DMS114 treated with DMSO at 0.1 percent for 48 hours (cell line): Measurements from ENCODE around the gene FGF12.
A peak's percentile ranks its signal among the peaks of the same experiment; 100 is the strongest.

Source experiments
- DNase-seq: peaks from one replicate; lab custom pipeline; 2025; ENCODE audit not compliant: unreplicated experiment; lab: John Stamatoyannopoulos, UW

FGF12 gene

GRCh38 chr3:192212335-192212734, 515.0 kb downstream of the FGF12 start:
- DNase-seq, result no peak

GRCh38 chr3:192207651-192208050, 519.7 kb downstream of the FGF12 start:
- DNase-seq, result no peak

- no peak for DNase-seq
Measured at GRCh38 chr3:192207239-192207638, 520.1 kb downstream of the FGF12 start.

DNA sequence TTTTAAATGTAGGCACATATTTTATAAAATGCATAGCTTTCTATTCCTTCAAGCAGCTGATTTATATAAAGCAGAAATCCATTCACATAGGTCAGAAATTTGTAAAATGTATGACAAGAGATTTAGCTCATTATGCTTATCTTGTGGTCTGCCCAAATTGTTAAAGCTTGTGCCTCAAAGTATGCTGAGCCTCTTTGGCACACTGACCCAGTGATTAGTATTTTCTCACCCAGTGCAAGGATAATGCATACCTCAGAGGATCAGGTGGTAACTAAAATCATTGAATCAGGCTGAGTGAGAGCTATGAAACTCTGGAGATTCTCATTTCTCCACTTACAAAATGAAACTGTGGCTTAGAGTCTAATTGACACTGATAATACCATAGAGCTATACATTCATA, 533.3 kb downstream of the FGF12 start:
- no peak for DNase-seq

- peak; percentile 26 for DNase-seq
Measured at GRCh38 chr3:192188218-192188835, 539.0 kb downstream of the FGF12 start.

- DNase-seq, result no peak
Measured at GRCh38 chr3:192187485-192188051, 539.8 kb downstream of the FGF12 start.

GRCh38 chr3:192186498-192186897, 540.8 kb downstream of the FGF12 start:
- DNase-seq, result no peak

GRCh38 chr3:192186045-192186444, 541.3 kb downstream of the FGF12 start:
- no peak for DNase-seq

DNA sequence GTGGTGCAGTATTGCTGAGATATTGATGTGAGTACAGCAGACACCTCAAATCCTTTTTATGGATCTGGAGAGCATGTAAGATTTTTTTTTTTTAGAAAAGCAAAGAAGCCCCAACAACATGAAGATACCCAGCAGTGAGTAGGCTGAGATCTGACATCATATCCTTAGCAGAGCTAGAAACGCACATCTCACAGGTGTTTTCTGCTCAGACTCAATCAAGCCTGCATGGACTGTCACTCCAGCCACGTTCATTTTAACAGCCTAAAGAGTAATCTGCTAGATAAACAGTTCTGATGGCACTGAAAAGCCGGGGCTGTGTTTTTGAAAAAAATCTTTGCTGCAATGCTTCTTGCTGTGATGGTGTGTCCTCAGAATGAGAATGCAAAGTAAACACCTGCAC, 544.2 kb downstream of the FGF12 start:
- DNase-seq, result no peak

DNA sequence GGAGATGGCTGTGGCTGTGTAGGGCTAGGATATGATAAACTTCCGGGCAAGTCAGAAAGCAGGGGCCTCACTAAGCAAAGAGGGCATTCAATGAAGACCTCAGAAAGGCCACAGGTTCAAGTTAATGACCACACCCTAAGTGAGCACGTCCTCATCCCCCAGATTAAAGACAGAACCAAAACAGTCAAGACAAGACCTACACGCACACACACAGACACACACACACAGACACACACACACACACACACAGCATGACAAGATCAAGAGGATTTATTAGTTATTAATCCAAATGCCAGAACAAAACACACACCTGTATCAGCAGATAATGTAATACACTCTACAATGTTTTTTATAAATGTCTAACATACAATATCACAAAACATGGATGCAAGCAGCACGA, 546.2 kb downstream of the FGF12 start:
- DNase-seq, result no peak

- DNase-seq, result no peak
Measured at GRCh38 chr3:192177383-192177782, 550.0 kb downstream of the FGF12 start.

DNA sequence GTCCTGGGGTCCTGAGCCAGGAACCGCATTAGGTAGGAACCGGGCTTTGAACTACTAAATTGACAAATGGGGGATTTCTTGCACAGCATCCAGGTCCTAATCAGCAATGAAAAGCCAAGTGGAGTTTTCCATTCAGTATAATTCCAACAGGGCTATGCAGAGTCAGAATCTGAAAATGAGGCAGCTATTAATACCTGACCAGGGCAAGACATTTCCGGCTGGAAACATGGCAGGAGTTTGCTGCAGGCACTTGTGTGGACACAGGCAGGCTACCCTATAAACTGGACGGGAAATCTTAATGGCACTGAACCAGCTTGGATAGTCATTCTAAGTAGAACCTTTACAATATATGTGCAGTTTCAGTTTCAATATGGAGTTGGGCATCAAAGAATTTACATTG, 553.1 kb downstream of the FGF12 start:
- DNase-seq, result no peak

GRCh38 chr3:192171213-192171612, 556.1 kb downstream of the FGF12 start:
- no peak for DNase-seq

DNA sequence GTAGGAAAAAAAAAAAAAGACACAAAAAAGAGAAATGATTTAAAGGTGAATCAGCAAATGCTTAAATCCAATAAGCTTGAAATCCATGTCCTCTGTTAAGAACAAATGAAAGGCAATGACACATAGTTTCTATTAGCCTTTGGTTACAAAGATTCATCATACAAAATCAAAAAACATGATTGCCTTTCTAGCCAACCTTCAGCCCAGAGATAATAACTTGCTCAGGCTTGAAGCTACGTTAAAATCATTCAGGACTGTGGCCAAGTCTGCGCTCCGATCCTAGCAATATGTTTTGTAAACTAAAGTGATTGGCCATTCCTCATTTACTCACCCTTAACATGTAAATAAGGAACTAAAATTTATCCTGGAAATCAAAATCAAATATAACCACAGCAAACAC, 556.7 kb downstream of the FGF12 start:
- no peak for DNase-seq

DNA sequence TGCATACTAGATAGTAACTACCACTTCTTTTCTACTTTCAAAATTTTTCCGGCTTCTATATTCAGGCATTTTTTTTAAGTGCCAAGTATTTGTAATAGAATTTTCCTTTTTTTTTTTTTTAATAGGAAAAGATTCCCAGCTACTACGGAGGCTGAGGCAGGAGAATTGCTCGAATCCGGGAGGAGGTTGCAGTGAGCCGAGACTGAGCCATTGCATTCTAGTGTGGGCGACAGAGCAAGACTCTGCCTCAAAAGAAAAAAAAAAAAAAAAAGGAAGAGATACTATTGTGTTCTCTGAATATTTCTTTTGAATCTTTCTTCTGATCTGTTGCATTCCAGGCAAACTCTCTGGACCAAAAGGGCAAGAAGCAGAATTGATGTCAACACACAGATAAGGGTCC, 557.3 kb downstream of the FGF12 start:
- DNase-seq, result no peak

DNA sequence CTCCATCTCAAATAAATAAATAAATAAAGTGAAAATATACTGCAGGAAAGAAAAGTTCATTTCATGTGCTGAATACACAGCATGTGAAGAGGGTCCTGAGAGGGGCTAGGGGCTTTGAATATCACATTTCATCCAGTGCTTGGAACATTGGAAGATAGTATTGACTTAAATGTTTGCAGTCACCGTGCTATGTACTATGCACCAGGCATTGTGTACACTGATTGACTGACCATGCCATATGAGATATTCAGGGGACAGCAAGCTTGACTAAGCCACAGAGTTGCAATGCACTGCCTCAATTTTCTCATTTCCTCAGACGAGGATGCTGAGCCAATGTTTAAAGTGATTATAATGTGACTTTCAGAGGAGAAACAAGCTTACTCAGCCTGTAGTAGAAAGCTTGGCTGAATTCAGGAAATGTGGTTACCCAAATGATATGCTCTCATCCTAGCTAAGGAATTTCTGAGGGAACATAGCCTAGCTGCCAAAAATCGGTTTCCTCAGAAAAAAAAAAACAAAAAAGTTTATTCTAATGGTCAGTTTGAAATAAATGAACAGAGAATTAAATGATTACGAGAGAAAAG, 557.9 kb downstream of the FGF12 start:
- DNase-seq, result no peak

DNA sequence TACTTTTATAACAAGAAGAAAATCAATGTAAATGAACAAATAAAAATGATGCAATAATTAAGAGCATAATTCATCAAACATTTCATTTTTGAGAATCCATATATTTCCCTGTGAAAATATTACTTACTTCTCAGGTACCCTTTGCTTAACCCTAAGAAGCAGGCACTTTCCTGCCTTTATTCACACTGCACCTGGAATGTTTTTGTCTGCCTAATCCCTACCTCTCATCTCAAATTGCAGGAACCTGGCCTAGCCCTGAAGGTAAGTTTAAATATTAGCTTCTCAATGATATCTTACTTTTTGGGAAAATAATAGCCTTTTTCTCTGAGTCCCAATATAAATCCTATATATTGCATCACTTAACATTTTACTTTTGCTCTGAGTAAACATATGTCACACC, 559.1 kb downstream of the FGF12 start:
- DNase-seq, result no peak

GRCh38 chr3:192165552-192165951, 561.8 kb downstream of the FGF12 start:
- no peak for DNase-seq

- no peak for DNase-seq
Measured at GRCh38 chr3:192161661-192162060, 565.7 kb downstream of the FGF12 start.

DNA sequence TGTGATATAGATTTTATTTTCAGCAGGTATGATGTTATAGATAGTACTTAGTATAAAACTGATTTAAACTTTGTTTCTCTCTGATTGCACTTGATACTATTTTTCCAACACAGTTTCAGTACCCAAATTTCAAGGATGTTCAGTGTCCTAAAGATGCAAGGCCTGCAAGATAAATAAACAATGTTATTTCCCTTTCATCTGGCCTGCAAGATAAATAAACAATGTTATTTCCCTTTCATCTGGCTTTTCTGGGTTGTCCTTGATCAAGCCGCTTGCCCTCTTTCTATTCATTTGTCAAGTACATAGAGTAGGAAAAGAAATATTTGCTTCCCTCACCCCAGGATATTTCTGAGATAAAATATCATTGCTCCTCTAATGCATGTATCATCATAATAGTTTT, 571.0 kb downstream of the FGF12 start:
- DNase-seq, result no peak

DNA sequence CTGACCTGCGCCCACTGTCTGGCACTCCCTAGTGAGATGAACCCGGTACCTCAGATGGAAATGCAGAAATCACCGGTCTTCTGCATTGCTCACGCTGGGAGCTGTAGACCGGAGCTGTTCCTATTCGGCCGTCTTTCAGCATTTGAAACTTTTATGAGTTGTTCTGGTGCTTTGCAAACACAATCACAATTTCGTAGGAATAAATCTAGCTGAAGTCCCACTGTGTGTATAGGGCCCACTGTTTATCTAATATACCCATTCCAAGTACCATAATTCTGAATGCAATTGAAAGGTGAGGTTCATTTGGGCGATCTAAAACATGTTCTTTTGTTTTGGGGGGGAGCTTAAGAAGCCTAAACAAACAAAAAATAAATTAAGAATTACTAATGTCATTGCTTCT, 572.1 kb downstream of the FGF12 start:
- DNase-seq, result no peak

GRCh38 chr3:192133271-192133670, 594.1 kb downstream of the FGF12 start:
- no peak for DNase-seq
